K562 (cell line): ENCODE data around the gene UTP4. TPM values are rescaled to one million over a fixed set of nuclear protein-coding genes. Genes with fewer than 3 reads are reported as not detected.

Experiments
- ATAC-seq: fragments of 200-7000 bp; cut with Tn5 transposase; 3 replicates; pipeline ENCODE4 v1.9.1; 2020; ENCODE audit warnings: moderate library complexity
- BruUV-seq: library from RNA; stranded (reverse); fragments of 400-500 nt; replicated peaks from 2 replicates; lab custom pipeline; 2021; lab: Mats Ljungman, UMichigan
- CTCF ChIA-PET: fragments of 300-600 bp; formaldehyde crosslinking; extraction: SDS; loops from one replicate; lab custom pipeline; 2021; ENCODE audit warnings: low intra/inter-chr PET ratio; lab: Yijun Ruan, JAX
- POLR2A ChIA-PET: fragments of 300-600, 350-650 bp; sonication (Branson Sonifier 250); formaldehyde crosslinking; extraction: SDS; loops from one replicate; lab custom pipeline; 2021; ENCODE audit warnings: antibody characterized with exemption, inconsistent platforms; lab: Yijun Ruan, JAX
- DNase-seq, 4 experiments: peaks; one replicate each; pipeline versions ENCODE4 v3.0.0 to v3.0.0-alpha.2; 2011 to 2018; ENCODE audit warnings: low spot score in 3 of 4, mixed read lengths in 3 of 4; ENCODE audit errors: extremely low read depth in 1 of 4
- FAIRE-seq: peaks from 2 replicates; lab custom pipeline; 2011; peaks lifted over from hg19 to GRCh38; lab: Jason Lieb, UNC
- H2AFZ ChIP-seq: 2 replicates; pipeline ENCODE4 v1.6.0; 2011; ENCODE audit warnings: low read depth, low read length, control low read depth, inconsistent platforms
- H3K27ac ChIP-seq: fragments of 200-600 bp; 3 replicates; pipeline ENCODE4 v1.8.0; 2011; ENCODE audit warnings: low read depth, mild to moderate bottlenecking, control low read depth, inconsistent platforms, low read length, moderate library complexity, mixed read lengths; ENCODE audit errors: extremely low read depth
- H3K27me3 ChIP-seq, 2 experiments: fragments of 300-600 bp in 1 of 2; 2 replicates in 1 of 2; 3 replicates in 1 of 2; pipeline versions ENCODE4 v1.6.0 to v1.8.0; 2011; ENCODE audit warnings: inconsistent platforms in 2 of 2, low read length in 2 of 2, mild to moderate bottlenecking in 1 of 2, mixed read lengths in 1 of 2, moderate library complexity in 1 of 2; ENCODE audit not compliant: control insufficient read depth in 2 of 2, insufficient read depth in 2 of 2
- H3K36me3 ChIP-seq: fragments of 300-600 bp; 3 replicates; pipeline ENCODE4 v1.8.0; 2011; ENCODE audit warnings: mild to moderate bottlenecking, low read length, inconsistent platforms; ENCODE audit not compliant: control insufficient read depth, insufficient read depth
- H3K4me1 ChIP-seq, 2 experiments: fragments of 200-600 bp in 1 of 2; replicated peaks in 1 of 2; 2 replicates in 1 of 2; 3 replicates in 1 of 2; pipeline versions ENCODE4 v1.5.1 to v1.8.0; 2011; ENCODE audit warnings: inconsistent platforms in 2 of 2, low read length in 2 of 2, mild to moderate bottlenecking in 1 of 2, mixed read lengths in 1 of 2, moderate library complexity in 1 of 2; ENCODE audit not compliant: control insufficient read depth in 2 of 2, insufficient read depth in 2 of 2
- H3K4me2 ChIP-seq: 2 replicates; pipeline ENCODE4 v1.6.1; 2011; ENCODE audit warnings: low read length, control low read depth, inconsistent platforms, mixed read lengths; ENCODE audit not compliant: insufficient read depth
- H3K4me3 ChIP-seq: fragments of 200-600 bp; sonication (generic), shearing (Covaris generic); 2 replicates; pipeline ENCODE4 v1.5.1; 2016; ENCODE audit warnings: control low read depth, inconsistent platforms
- H3K79me2 ChIP-seq: fragments of 200-600 bp; 3 replicates; pipeline ENCODE4 v1.8.0; 2011; ENCODE audit warnings: low read length, inconsistent platforms; ENCODE audit not compliant: control insufficient read depth, insufficient read depth
- H3K9ac ChIP-seq, 2 experiments: 2 replicates each; pipeline versions ENCODE4 v1.6.0 to v1.6.1; 2011; ENCODE audit warnings: low read depth in 2 of 2, low read length in 2 of 2, control low read depth in 1 of 2, inconsistent platforms in 1 of 2, mild to moderate bottlenecking in 1 of 2, mixed read lengths in 1 of 2; ENCODE audit not compliant: insufficient read depth in 1 of 2
- H3K9me1 ChIP-seq: one replicate; pipeline ENCODE4 v1.6.0; 2011; ENCODE audit warnings: inconsistent platforms, mild to moderate bottlenecking, low read length, moderate library complexity; ENCODE audit not compliant: control insufficient read depth, insufficient read depth
- H3K9me3 ChIP-seq: replicated peaks from 2 replicates; pipeline ENCODE4 v1.5.1; 2011; ENCODE audit warnings: low read depth, low read length, inconsistent platforms; ENCODE audit not compliant: control insufficient read depth, insufficient read depth
- H4K20me1 ChIP-seq: replicated peaks from 2 replicates; pipeline ENCODE4 v1.6.1; 2011; ENCODE audit warnings: low read length, inconsistent platforms, mixed read lengths; ENCODE audit not compliant: control insufficient read depth, insufficient read depth
- CBX5 ChIP-seq: IDR thresholded peaks from 2 replicates; pipeline ENCODE4 v1.6.1; 2014; ENCODE audit warnings: low read depth, borderline replicate concordance
- CREB3 ChIP-seq: fragments of 450-650 bp; conservative IDR thresholded peaks from 2 replicates; pipeline ENCODE4 v1.6.1; 2016; ENCODE audit warnings: missing genetic modification characterization, low read depth, mild to moderate bottlenecking, missing compliant biosample characterization, moderate library complexity
- DNMT1 ChIP-seq: fragments of 450-650 bp; IDR thresholded peaks from 2 replicates; pipeline ENCODE4 v1.6.1; 2016; ENCODE audit warnings: antibody characterized with exemption, mild to moderate bottlenecking
- ETV1 ChIP-seq: fragments of 450-650 bp; conservative IDR thresholded peaks from 2 replicates; pipeline ENCODE4 v1.6.1; 2016; ENCODE audit warnings: missing genetic modification characterization, control low read depth, low read depth, missing compliant biosample characterization
- HDGF ChIP-seq: fragments of 450-650 bp; IDR thresholded peaks from 2 replicates; pipeline ENCODE4 v1.6.1; 2016
- MYBL2 ChIP-seq, 2 experiments: fragments of 450-650 bp in 1 of 2; sonication (generic) in 1 of 2; formaldehyde crosslinking in 1 of 2; IDR thresholded peaks; 2 replicates each; pipeline versions ENCODE4 v1.6.1 to v1.8.1; 2017 to 2022; ENCODE audit warnings: borderline replicate concordance in 1 of 2, inconsistent platforms in 1 of 2, low read depth in 1 of 2, mild to moderate bottlenecking in 1 of 2, missing genetic modification reagents in 1 of 2, moderate library complexity in 1 of 2
- TCFL5 ChIP-seq: fragments of 250-450 bp; sonication (Bioruptor Pico); conservative IDR thresholded peaks from 2 replicates; pipeline ENCODE4 v1.6.1; 2021; ENCODE audit warnings: mild to moderate bottlenecking, moderate library complexity, matching md5 sums
- ZFP30 ChIP-seq: fragments of 250-450 bp; sonication (Bioruptor Pico); IDR thresholded peaks from 2 replicates; pipeline ENCODE4 v1.8.0; 2022; ENCODE audit warnings: moderate library complexity, mild to moderate bottlenecking, inconsistent platforms, borderline replicate concordance
- ZFPM2 ChIP-seq: fragments of 250-450 bp; sonication (Bioruptor Pico); IDR thresholded peaks from 2 replicates; pipeline ENCODE4 v1.5.1; 2022; ENCODE audit warnings: mild to moderate bottlenecking
- ZNF184 ChIP-seq: sonication (generic); formaldehyde crosslinking; IDR thresholded peaks from 2 replicates; pipeline ENCODE4 v1.5.0; 2020; ENCODE audit warnings: missing genetic modification reagents
- ZNF41 ChIP-seq: fragments of 250-450 bp; sonication (Bioruptor Pico); conservative IDR thresholded peaks from 2 replicates; pipeline ENCODE4 v1.4.0; 2020; ENCODE audit warnings: mild to moderate bottlenecking
- WGBS: fragments of 100-300 bp; shearing (Covaris generic); methylation state at CpG from one replicate; pipeline ENCODE4 v1.1.6; 2016; ENCODE audit warnings: low coverage, mixed read lengths; ENCODE audit not compliant: insufficient coverage; ENCODE audit errors: missing lambda C conversion rate; 5-methylcytosine and 5-hydroxymethylcytosine counted together
- in situ Hi-C: fragments of 300-500 bp; cut with MboI; formaldehyde crosslinking; loops from 4 replicates; pipeline ENCODE4 v1.15.0; 2018; ENCODE audit warnings: inconsistent platforms, mixed read lengths
- intact Hi-C: fragments of 100-400 bp; cut with micrococcal nuclease; formaldehyde crosslinking; loops from 2 replicates; pipeline ENCODE4 v1.14.2; 2022
- polyA plus RNA-seq, 8 experiments: library from polyadenylated mRNA; depleted of rRNA in 4 of 8; stranded (reverse) in 5 of 8; unstranded in 3 of 8; fragments of >200 nt; fragmentation: Nextera tagmentation in 2 of 8; fragmentation: Illumina TruSeq in 1 of 8; extraction: Ambion mirVana in 2 of 8; extraction: Trizol in 1 of 8; gene quantifications; 2 replicates each; pipeline versions ENCODE4 v1.2.1 to v1.2.3, GENCODE V29; 2011 to 2014; ENCODE audit warnings: inconsistent platforms in 1 of 8, missing spikeins in 1 of 8
- total RNA-seq, 7 experiments: library from RNA; depleted of rRNA in 6 of 7; stranded (reverse); fragments of >200 nt in 6 of 7; fragmentation: Illumina TruSeq in 2 of 7; extraction: Trizol in 2 of 7; gene quantifications; 2 replicates each; pipeline versions ENCODE4 v1.2.1 to v1.2.3, GENCODE V29; 2011 to 2021; ENCODE audit warnings: low replicate concordance in 1 of 7

UTP4 gene
- total and polyA plus RNA-seq, 9 of the 15 experiments (the other 6 are each of a cell fraction or from before 2014, with no cell fraction given), result 46.1 to 203 (median 145) TPM

GRCh38 chr16:69111876-69112230, 20.6 kb upstream of the UTP4 start:
- no peak overlapping the region for H3K4me2 ChIP-seq
- no peak for FAIRE-seq
- H2AFZ ChIP-seq, result no peak overlapping the region
- WGBS, result 81% methylated on average over 5 of the region's 5 CpGs
- no peak overlapping the region for H3K27ac ChIP-seq
- TF ChIP-seq DNMT1 (no peak), ZFPM2 (CRISPR knock-in tag) (no peak), ZNF184 (CRISPR knock-in tag) (no peak), MYBL2 (IDR thresholded peaks at IDR 0.05; ENCODE audit: low read depth) (no peak), MYBL2 (CRISPR knock-in tag; IDR thresholded peaks at IDR 0.05; ENCODE audit: borderline replicate concordance) (no peak), ZFP30 (CRISPR knock-in tag) (no peak), TCFL5 (CRISPR knock-in tag) (no peak), ETV1 (no peak), ZNF41 (no peak), CBX5 (no peak), CREB3 (tag) (no peak), HDGF (no peak)
- no peak for DNase-seq
- peaks cover 22% of the 10 kb centered on the region; the same call in 2 of the 3 replicates for H3K36me3 ChIP-seq
- POLR2A ChIA-PET, result interaction anchor here (0.6 to 1.0 kb wide), 3 partner anchors 10 to 156 kb away, joined by 3 to 5 read pairs (median 3); no protein-coding TSS in a partner anchor
- 0 out of 4 replicates have a peak overlapping the region, but pooled peaks of 1 of the 2 experiments have one; percentile 4 for H3K9ac ChIP-seq
- BruUV-seq, result no TSS peak
- H3K9me3 ChIP-seq, result no peaks in the 10 kb centered on the region
- intact Hi-C loops (loop anchor here (10.0 kb wide), 1 partner anchor 587 kb away; no protein-coding TSS in a partner anchor), in situ Hi-C loops (loop anchor here (10.0 kb wide), 2 partner anchors 407 to 587 kb away; no protein-coding TSS in a partner anchor)
- peaks cover 7 to 27% of the 10 kb centered on the region in 2 experiments; a peak in 4 of 5 replicates for H3K4me1 ChIP-seq
- H4K20me1 ChIP-seq, result 0 out of 2 replicates have a peak, but pooled peaks cover 10% of the 10 kb centered on the region
- ATAC-seq, result no peak
- no peak overlapping the region for H3K4me3 ChIP-seq
- H3K27me3 ChIP-seq, result no peaks in the 10 kb centered on the region
- CTCF ChIA-PET, result interaction anchor here (0.9 kb wide), 2 partner anchors 13 to 209 kb away, joined by 3 read pairs; no protein-coding TSS in a partner anchor
- peaks cover 10% of the 10 kb centered on the region for H3K9me1 ChIP-seq
- no peaks in the 10 kb centered on the region for H3K79me2 ChIP-seq
